Activated naive CD8-positive, alpha-beta T cell (primary cell): ENCODE data around the gene PLEKHM3.

Experiments
- H3K27ac Mint-ChIP-seq: one replicate; pipeline ENCODE4 v1.8.0; 2021; ENCODE audit warnings: mixed read lengths
- H3K27me3 Mint-ChIP-seq: one replicate; pipeline ENCODE4 v1.8.0; 2021; ENCODE audit warnings: mixed read lengths
- H3K36me3 Mint-ChIP-seq: one replicate; pipeline ENCODE4 v1.8.0; 2021; ENCODE audit warnings: mixed read lengths
- H3K4me1 Mint-ChIP-seq: one replicate; pipeline ENCODE4 v1.8.0; 2021; ENCODE audit warnings: low read depth, mixed read lengths
- H3K4me3 Mint-ChIP-seq: one replicate; pipeline ENCODE4 v1.8.0; 2021; ENCODE audit warnings: mild to moderate bottlenecking, mixed read lengths
- H3K9me3 Mint-ChIP-seq: one replicate; pipeline ENCODE4 v1.8.0; 2021; ENCODE audit warnings: low read depth, mixed read lengths

PLEKHM3 gene

DNA sequence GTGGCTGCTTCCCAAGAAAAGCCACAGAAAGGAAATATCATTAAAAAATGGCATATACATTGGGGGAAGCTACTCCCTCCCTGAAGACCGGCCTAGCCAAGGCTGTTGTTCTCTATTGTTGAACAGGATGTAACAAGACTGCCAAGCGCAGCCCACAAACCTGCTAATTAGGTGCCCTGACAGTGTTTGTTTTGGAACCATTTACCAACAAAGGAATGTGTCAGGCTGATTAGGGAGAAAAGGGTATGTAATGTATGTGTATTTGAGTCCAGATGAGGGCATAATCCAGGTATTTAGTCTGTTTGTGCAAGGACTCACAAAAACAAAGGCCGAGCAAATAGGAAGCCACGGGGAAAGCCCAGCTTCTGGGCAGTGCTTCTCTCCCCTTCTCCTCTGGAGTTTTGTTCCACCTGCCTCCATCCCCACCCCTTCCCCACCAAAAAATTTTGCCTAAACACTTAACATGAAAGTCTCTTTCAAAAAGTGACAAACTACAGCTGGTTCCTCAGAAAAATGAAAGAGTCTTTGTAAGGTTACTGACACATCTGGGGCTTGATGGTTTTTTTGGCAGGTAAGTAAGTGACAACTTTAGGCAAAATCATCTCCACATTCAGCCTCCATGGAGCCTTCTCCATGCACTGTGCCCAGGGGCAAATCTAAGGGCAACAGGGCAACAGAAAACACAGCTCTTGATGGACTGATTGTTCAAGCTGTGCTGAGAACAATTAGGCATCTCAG is 177.4 kb downstream of the PLEKHM3 start:
- no peak overlapping the region for H3K27ac Mint-ChIP-seq
- H3K9me3 Mint-ChIP-seq: no peaks in the 10 kb centered on the region
- H3K4me3 Mint-ChIP-seq: no peak overlapping the region
- peaks cover 5% of the 10 kb centered on the region for H3K36me3 Mint-ChIP-seq
- H3K4me1 Mint-ChIP-seq: no peaks in the 10 kb centered on the region
- no peaks in the 10 kb centered on the region for H3K27me3 Mint-ChIP-seq

DNA sequence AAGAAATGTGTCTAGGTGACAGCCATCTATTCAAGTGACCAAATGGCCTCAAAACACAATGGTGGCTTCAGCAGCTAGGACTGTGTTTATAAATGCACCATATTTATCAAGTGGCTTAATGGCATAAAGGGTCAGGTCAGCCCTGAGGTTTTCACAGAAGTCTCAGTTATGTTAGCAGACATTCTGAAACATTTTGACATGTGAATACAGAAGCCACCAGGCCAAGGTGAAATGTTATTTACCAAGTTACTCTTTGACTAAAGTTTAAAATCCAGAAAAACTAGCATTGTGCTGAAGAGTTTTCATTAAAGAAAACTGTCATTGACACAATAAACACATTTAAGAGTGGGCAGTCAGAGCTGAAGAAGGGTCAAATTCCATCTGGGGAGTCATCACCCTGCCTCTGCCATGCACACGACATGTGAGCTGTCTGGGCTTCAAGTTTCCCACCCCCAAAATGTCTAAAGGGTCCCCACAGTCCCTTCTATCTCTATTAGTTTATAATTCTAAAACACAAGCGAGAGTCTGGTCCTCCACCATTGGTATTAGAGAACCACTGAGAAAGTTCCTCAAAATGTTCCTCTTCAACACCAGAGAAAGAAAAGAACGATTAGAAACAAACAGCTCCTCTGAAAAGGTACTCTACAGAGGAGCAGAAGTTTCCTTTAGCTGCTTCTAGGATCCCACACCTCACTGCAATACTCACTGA is 178.1 kb downstream of the PLEKHM3 start:
- H3K27me3 Mint-ChIP-seq: no peaks in the 10 kb centered on the region
- no peak overlapping the region for H3K4me3 Mint-ChIP-seq
- H3K36me3 Mint-ChIP-seq: peaks cover 5% of the 10 kb centered on the region
- H3K27ac Mint-ChIP-seq: no peak overlapping the region
- H3K9me3 Mint-ChIP-seq: no peaks in the 10 kb centered on the region
- no peaks in the 10 kb centered on the region for H3K4me1 Mint-ChIP-seq

DNA sequence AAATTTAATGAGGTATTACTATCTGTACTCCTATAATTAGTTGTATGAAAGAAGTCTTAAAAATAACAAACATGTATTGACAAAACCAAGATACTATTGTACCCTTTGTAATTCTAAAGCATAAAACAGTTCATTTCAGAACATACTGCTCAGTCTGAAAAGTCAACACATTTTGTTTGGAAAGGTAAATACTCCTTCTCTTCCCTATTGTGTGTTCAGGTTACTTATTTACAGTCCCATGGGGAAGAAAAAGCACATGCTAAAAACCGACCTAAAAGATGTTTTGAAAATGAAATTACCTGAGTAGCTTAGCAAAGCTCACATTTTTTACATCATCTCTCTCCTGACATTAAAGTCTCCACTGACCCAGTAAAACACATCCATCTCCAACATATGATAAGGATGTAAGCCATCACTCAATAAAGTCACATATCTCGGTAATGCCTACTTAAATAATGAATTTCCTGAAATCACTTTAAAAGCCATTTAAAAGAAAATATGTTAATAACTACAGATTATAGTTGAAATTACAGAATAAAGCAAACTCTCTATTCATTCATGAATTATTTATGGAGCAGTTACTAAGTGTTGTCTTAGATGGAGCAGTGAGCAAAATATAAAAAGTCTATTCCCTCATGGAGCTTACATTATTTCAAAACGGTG is 180.0 kb downstream of the PLEKHM3 start:
- H3K36me3 Mint-ChIP-seq: peaks cover 3% of the 10 kb centered on the region
- no peaks in the 10 kb centered on the region for H3K4me1 Mint-ChIP-seq
- H3K27me3 Mint-ChIP-seq: no peaks in the 10 kb centered on the region
- no peak overlapping the region for H3K4me3 Mint-ChIP-seq
- no peaks in the 10 kb centered on the region for H3K9me3 Mint-ChIP-seq
- H3K27ac Mint-ChIP-seq: no peak overlapping the region

DNA sequence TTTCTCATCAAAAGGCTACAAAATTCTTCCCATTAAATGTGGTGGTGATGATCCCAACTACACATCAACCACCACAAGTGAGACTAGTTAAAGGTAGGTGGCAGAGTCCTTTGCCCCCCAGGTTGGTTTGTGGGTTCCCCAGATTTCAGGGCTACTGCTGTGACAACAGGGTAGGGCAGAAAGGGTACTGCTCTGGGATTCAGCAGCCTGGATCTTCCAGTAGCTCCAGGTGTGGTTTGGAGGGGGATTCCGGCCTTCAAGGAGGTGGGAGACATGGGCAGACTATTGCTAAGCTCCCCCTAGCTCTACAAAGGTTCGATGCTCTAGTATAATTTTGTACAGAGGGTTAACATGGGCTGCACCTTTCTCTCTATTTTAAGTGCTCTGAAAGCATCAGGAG is 180.7 kb downstream of the PLEKHM3 start:
- no peak overlapping the region for H3K4me3 Mint-ChIP-seq

DNA sequence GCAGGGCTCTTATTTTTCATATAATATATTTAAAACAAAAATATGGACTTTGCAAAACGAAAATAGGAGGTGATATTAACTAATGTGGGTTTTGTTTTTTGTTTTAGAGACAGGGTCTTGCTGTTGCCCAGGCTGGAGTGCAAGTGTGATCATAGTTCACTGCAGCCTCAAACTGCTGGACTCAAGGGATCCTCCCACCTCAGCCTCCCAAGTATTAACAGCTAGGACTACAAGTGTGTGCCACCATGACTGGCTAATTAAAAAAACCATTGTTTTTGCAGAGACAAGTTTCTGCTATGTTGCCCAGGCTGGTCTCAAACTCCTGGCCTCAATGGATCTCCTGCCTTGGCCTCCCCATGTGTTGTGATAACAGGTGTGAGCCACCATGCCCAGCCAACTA is 185.2 kb downstream of the PLEKHM3 start:
- H3K4me3 Mint-ChIP-seq: no peak overlapping the region
- no peak overlapping the region for H3K27ac Mint-ChIP-seq
- no peaks in the 10 kb centered on the region for H3K36me3 Mint-ChIP-seq
- no peaks in the 10 kb centered on the region for H3K27me3 Mint-ChIP-seq
- H3K9me3 Mint-ChIP-seq: no peaks in the 10 kb centered on the region
- no peaks in the 10 kb centered on the region for H3K4me1 Mint-ChIP-seq

More for the DNA sequence above, 180.7 kb downstream of the PLEKHM3 start:
- Mint-ChIP-seq H3K9me3 (no peaks in the 10 kb centered on the region), H3K4me1 (no peaks in the 10 kb centered on the region), H3K36me3 (peaks cover 3% of the 10 kb centered on the region), H3K27me3 (no peaks in the 10 kb centered on the region), H3K27ac (no peak overlapping the region)

DNA sequence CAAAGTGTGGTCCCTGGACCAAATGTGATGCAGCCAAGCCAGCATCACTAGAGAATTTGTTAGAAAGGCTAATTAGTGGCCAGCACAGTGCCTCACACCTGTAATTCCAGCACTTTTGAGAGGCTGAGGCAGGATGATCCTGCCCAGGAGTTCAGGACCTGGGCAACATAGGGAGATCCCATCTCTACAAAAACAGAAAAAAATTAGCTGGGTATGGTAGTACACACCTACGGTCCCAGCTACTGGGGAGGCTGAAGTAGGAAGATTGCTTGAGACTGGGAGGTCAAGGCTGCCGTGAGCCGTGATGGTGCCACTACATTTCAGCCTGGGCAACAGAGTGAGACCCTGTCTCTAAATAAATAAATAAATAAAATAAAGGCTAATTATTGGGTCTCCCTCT is 185.8 kb downstream of the PLEKHM3 start:
- no peak overlapping the region for H3K4me3 Mint-ChIP-seq
- H3K9me3 Mint-ChIP-seq: no peaks in the 10 kb centered on the region
- no peaks in the 10 kb centered on the region for H3K27me3 Mint-ChIP-seq
- no peak overlapping the region for H3K27ac Mint-ChIP-seq
- no peaks in the 10 kb centered on the region for H3K4me1 Mint-ChIP-seq
- no peaks in the 10 kb centered on the region for H3K36me3 Mint-ChIP-seq

DNA sequence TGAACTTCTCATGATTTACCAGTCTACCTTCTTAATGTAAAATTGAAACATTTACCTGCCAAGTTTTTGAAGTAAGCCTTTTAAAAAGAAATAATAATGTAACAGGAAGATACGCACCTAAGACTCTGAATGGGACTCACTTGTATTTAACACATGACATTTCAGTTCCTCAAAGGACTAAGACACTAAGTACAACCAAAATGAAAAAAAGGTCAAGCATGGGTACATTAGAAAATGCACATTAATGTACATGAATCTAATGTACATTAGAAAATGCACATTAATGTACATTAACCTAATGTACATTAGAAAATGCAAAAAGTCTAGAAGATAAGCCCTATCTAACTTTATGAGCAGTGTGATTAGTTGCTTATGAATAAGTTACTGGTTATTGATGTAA is 186.3 kb downstream of the PLEKHM3 start:
- Mint-ChIP-seq H3K27me3 (no peaks in the 10 kb centered on the region), H3K9me3 (no peaks in the 10 kb centered on the region), H3K4me3 (no peak overlapping the region), H3K27ac (no peak overlapping the region), H3K36me3 (no peaks in the 10 kb centered on the region), H3K4me1 (no peaks in the 10 kb centered on the region)

DNA sequence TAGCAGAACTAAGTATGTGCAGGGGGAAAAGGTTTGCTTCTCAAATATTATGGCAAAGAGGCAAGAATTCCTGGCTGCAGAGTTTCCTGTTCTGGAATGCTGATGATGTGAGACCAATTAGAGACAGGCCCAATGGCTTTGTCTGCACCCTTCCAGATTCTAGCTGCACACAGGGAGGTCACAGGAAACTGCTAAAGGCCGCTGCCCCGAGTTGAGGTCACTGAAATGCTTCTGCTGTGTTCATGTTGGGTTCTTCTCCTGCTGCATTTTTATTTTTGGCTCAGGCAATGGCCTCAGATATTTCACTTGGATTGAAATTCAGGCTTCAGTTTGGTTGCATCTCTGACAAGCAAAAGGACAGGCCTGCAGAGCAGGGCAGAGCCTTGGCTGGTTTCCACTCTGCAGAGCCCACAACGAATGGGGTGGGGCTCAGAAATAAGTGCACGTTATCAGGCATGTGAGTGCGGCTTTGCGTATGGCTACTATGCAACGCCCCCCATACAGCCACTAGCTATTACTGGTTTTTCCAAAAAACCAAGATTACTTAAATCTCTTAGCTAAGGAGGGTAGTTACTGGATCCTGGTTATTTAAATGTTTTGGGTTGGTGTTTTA is 188.7 kb downstream of the PLEKHM3 start:
- Mint-ChIP-seq H3K36me3 (peaks cover 2% of the 10 kb centered on the region), H3K4me1 (peaks cover 2% of the 10 kb centered on the region), H3K9me3 (no peaks in the 10 kb centered on the region), H3K27ac (no peak overlapping the region), H3K27me3 (no peaks in the 10 kb centered on the region), H3K4me3 (no peak overlapping the region)

DNA sequence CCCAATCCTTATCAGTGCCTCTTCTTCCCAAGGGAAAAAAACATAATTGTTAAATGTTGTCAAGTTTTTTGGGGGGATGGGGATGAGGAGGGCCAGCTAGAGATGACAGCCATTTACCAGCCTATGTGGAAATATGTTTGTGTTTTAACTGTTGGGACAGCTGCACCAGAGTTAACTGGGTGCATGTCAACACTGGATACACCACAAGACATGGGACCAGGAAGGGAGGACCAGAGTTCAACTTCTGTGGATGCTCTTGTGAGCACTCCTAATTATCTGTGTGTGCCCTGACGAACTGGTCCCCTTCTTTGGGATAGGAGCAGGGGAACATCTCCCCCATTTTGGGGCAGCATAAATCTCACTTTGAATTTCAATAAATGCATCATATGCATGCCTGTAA is 189.5 kb downstream of the PLEKHM3 start:
- Mint-ChIP-seq H3K4me1 (peaks cover 2% of the 10 kb centered on the region), H3K27me3 (no peaks in the 10 kb centered on the region), H3K9me3 (no peaks in the 10 kb centered on the region), H3K4me3 (no peak overlapping the region), H3K27ac (no peak overlapping the region), H3K36me3 (peaks cover 2% of the 10 kb centered on the region)

DNA sequence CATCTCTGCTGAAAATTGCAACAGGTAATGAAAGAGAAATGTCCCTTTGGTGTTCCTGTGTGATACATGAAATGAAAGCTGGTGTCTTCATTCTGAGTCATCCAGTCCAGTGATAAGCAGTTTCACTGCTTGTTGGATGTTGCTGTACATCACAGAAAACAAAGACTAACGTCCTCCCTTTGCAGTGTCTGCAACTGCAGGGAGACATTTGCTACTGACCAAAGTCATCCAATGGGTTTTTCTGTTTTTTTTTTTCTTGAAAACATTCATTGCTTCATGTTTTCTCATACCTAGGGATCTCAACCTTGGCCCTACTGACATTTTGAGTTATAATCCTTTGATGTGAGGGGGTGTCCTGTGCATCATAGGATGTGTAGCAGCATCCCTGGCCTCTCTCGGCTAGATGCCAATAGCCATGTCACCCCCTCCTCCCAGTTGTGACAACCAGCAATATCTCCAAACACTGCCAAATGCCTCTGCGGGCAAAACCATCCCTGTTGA is 192.0 kb downstream of the PLEKHM3 start:
- peaks cover 2% of the 10 kb centered on the region for H3K36me3 Mint-ChIP-seq
- H3K9me3 Mint-ChIP-seq: no peaks in the 10 kb centered on the region
- peaks cover 2% of the 10 kb centered on the region for H3K4me1 Mint-ChIP-seq
- no peak overlapping the region for H3K27ac Mint-ChIP-seq
- no peaks in the 10 kb centered on the region for H3K27me3 Mint-ChIP-seq
- H3K4me3 Mint-ChIP-seq: no peak overlapping the region

DNA sequence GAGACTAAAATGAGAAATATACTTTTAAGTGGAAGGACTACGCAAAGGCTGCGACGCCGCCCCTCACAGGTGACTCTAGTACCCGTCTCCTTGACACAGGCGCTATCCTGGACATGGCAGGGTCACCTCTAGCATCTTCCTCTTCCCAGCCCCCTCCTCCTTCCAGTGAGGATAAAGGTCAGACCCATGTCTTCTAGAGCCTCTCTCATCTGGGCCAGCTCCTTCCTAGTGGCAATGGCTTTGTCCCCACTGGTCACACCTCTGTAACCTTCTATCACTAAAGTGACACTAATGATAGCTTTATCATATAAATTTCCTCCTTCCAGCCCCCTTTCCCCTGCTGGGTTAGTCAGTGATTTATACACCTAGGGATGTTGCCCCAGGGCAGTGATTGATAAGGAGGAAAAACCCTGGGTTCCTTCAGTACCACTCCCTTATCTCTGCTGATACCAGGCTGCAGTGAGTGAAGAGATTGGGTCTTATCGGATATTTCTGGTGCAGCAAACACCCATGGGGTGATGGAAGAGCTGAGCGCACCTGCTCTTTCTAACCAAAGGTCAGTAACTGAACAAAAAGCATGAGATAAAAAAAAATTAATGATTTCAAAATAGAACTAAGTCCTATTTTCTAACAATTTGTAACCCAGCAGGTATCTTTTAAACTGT is 193.6 kb downstream of the PLEKHM3 start:
- Mint-ChIP-seq H3K9me3 (no peaks in the 10 kb centered on the region), H3K27ac (no peak overlapping the region), H3K27me3 (no peaks in the 10 kb centered on the region), H3K36me3 (peaks cover 5% of the 10 kb centered on the region), H3K4me1 (peaks cover 2% of the 10 kb centered on the region), H3K4me3 (no peak overlapping the region)

DNA sequence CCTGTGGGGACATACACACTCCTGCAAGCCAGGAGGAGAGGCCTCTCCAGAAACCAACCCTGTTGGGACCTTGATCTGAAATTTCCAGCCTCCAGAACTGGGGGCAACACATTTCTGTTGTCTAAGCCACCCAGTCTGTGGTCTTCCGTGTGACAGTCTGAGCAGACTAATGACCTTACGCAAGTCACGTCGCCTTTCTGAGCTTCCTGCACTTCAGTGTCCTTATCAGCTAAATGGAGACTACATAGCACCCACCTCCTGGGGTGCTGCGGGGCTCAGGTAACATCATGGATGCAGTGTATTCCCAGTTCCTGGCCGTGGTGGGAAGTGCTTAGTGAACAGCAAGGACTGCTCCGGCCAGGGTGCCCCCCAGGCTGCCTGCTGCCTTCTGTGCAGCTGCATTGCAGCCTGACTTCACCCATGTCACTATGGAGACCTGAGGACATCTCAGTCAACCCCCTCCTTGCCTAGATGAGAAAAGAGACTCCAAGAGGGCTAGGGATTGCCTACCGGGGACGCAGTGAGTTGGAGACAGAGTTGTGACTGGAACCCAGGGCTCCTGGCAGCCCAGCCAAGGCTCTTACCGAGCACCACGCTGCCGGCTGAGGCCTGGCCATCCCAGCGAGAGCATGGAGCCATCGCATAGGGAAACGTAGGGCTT is 194.4 kb downstream of the PLEKHM3 start:
- no peaks in the 10 kb centered on the region for H3K27me3 Mint-ChIP-seq

DNA sequence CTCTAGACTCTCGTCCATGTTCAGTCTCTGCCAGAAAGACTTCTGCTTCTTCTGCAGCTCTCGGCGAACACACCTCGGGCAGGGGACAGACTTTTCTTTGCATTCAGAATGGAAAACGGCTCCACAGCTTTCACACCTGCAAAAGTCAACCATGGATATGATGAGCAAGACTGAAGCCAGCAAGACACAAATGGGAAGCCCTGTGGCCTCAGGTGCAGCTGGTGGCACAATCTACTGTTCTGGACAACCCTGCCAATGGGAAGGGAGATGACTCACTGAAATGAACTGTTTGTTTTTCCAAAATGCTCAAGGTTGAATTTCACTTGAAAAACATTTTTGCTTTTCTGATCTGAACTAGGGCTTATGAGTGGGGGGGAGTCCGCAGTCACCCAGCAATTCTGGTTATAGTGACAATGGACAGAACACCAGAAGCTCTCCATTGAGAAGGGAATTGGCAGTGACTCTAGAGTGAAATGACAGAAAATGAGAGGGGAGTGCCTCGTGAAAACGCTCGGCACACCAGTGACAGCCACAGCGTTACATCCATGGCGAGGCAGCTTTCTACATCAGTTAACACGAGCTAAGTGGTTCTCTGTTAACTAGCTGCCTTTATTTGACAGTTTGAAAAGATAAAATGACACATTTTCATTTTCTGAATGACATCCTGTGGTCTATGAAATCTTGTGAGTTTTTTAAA is 196.8 kb downstream of the PLEKHM3 start:
- Mint-ChIP-seq H3K9me3 (no peaks in the 10 kb centered on the region), H3K4me1 (peaks cover 2% of the 10 kb centered on the region), H3K27ac (no peak overlapping the region), H3K4me3 (no peak overlapping the region), H3K27me3 (no peaks in the 10 kb centered on the region), H3K36me3 (peaks cover 12% of the 10 kb centered on the region)

More for the DNA sequence above, 194.4 kb downstream of the PLEKHM3 start:
- Mint-ChIP-seq H3K4me1 (peaks cover 2% of the 10 kb centered on the region), H3K4me3 (no peak overlapping the region), H3K9me3 (no peaks in the 10 kb centered on the region), H3K36me3 (peaks cover 5% of the 10 kb centered on the region), H3K27ac (no peak overlapping the region)

DNA sequence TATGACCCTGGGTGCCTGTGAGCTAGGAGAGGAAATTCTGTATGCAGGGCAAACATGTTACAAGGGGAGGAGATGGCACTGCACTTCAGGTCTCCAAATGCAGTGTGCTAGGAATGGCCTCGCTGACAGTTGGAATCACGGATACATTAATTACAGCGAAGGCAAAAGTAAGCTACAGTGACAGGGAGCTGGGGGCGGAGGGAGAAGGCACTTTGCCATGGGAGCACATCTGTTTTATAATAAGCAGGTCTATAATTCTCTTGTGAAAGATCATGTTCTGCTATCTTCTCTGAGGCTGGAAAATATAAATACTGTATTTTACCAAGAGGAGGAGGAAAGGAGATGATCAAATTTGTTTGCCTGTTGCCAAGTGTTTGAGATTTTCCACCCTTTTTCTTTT is 199.3 kb downstream of the PLEKHM3 start:
- no peaks in the 10 kb centered on the region for H3K27me3 Mint-ChIP-seq
- peaks cover 15% of the 10 kb centered on the region for H3K36me3 Mint-ChIP-seq

More for the DNA sequence above, 199.3 kb downstream of the PLEKHM3 start:
- H3K27ac Mint-ChIP-seq: no peak overlapping the region
- no peak overlapping the region for H3K4me3 Mint-ChIP-seq
- no peaks in the 10 kb centered on the region for H3K4me1 Mint-ChIP-seq
- no peaks in the 10 kb centered on the region for H3K9me3 Mint-ChIP-seq
